Fibroblast of skin of right quadriceps (primary cell): ENCODE measurements around the gene DTX3.
"Not testable (repeated sequence)": the region's sequence is repeated elsewhere in the genome, so short reads cannot be mapped to it uniquely, and the experiment has no call there.

Experiments
- DNase-seq: peaks from one replicate; pipeline ENCODE4 v3.0.0-alpha.2; 2013

DTX3 gene

GRCh38 chr12:57604454-57604991 is at the start of gene DTX3:
Gene DTX3 (plus strand): TSS chr12:57604824. CDS start chr12:57606518, 1,694 bp downstream.
- DNase-seq: peak; percentile 36

- no peak for DNase-seq
Measured at GRCh38 chr12:57554897-57555296, 49.7 kb upstream of the DTX3 start.

- DNase-seq: no peak
Measured at GRCh38 chr12:57558864-57559263, 45.8 kb upstream of the DTX3 start.

- DNase-seq: no peak
Measured at GRCh38 chr12:57560516-57560915, 44.1 kb upstream of the DTX3 start.

GRCh38 chr12:57561117-57561516 is 43.5 kb upstream of the DTX3 start:
- not testable (repeated sequence) for DNase-seq

GRCh38 chr12:57563358-57563757 is 41.3 kb upstream of the DTX3 start:
- DNase-seq: no peak

- no peak for DNase-seq
Measured at GRCh38 chr12:57564178-57564740, 40.4 kb upstream of the DTX3 start.

GRCh38 chr12:57568838-57569237 is 35.8 kb upstream of the DTX3 start:
- no peak for DNase-seq

GRCh38 chr12:57569858-57570257 is 34.8 kb upstream of the DTX3 start:
- DNase-seq: no peak

- DNase-seq: not testable (repeated sequence)
Measured at GRCh38 chr12:57570438-57570837, 34.2 kb upstream of the DTX3 start.

- no peak for DNase-seq
Measured at GRCh38 chr12:57571926-57572762, 32.5 kb upstream of the DTX3 start.

GRCh38 chr12:57574795-57575194 is 29.8 kb upstream of the DTX3 start:
- no peak for DNase-seq

GRCh38 chr12:57575771-57576612 is 28.6 kb upstream of the DTX3 start:
- no peak for DNase-seq

- no peak for DNase-seq
Measured at GRCh38 chr12:57576613-57577160, 27.9 kb upstream of the DTX3 start.

GRCh38 chr12:57577981-57578758 is 26.5 kb upstream of the DTX3 start:
- no peak for DNase-seq

- no peak for DNase-seq
Measured at GRCh38 chr12:57579011-57579410, 25.6 kb upstream of the DTX3 start.

- DNase-seq: no peak
Measured at GRCh38 chr12:57579677-57580465, 24.8 kb upstream of the DTX3 start.

GRCh38 chr12:57580466-57580795 is 24.2 kb upstream of the DTX3 start:
- no peak for DNase-seq

- no peak for DNase-seq
Measured at GRCh38 chr12:57581802-57582201, 22.8 kb upstream of the DTX3 start.

GRCh38 chr12:57582440-57582839 is 22.2 kb upstream of the DTX3 start:
- no peak for DNase-seq
